OCI-LY1 (cell line): Measurements from ENCODE around the gene IRF5.

Experiments used
- EZH2 ChIP-seq: fragments of 200-600 bp; sonication (generic), shearing (Covaris generic); IDR thresholded peaks from 2 replicates; pipeline ENCODE4 v1.8.0; 2017; ENCODE audit warnings: borderline replicate concordance, mixed run types, mild to moderate bottlenecking, antibody characterized with exemption, low read length, moderate library complexity, mixed read lengths
- TF ChIP-seq, protein P1 (sequence below): fragments of 200-600 bp; sonication (generic), shearing (Covaris generic); IDR thresholded peaks from 2 replicates; pipeline ENCODE4 v1.5.1; 2017; ENCODE audit warnings: mild to moderate bottlenecking, antibody characterized with exemption, low read length, moderate library complexity, mixed read lengths

DNA sequence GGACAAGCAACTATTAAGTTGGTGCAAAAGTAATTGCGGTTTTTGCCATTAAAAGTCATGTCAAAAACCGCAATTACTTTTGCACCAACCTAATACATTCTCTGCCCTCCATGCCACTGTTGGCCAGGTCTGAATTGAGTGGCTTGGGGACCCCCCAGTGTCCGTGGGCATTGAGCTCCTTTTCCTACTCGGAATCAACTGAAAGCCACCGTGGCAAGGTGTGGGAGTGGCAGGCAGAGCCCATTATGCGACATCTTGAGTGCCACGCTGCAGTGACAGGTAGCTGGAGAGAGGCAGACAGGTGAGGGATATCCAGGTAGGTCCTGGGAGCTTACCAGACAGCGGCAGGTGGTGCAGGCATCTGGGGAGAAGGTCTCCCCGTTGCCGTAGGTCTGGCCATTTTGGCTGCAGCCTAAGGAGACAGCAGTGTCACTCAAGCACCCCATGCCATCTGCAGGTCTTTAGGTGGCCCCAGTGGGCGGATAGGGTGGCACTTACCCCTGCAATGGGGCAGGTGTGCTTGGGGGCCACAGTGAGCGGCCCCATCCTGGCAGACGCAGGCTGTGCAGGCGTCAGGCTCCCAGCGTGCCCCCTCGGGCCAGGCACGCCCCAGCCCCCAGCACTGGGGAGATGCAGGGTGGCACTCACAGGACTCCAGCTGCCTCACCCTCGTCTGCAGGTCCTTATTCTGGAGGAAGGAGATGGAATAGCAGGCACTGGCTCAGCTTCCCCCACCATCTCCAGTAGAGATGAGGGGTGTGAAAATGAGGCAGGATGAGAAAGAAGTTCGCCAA, 30.8 kb upstream of the IRF5 start:
- TF ChIP-seq, protein P1, sequence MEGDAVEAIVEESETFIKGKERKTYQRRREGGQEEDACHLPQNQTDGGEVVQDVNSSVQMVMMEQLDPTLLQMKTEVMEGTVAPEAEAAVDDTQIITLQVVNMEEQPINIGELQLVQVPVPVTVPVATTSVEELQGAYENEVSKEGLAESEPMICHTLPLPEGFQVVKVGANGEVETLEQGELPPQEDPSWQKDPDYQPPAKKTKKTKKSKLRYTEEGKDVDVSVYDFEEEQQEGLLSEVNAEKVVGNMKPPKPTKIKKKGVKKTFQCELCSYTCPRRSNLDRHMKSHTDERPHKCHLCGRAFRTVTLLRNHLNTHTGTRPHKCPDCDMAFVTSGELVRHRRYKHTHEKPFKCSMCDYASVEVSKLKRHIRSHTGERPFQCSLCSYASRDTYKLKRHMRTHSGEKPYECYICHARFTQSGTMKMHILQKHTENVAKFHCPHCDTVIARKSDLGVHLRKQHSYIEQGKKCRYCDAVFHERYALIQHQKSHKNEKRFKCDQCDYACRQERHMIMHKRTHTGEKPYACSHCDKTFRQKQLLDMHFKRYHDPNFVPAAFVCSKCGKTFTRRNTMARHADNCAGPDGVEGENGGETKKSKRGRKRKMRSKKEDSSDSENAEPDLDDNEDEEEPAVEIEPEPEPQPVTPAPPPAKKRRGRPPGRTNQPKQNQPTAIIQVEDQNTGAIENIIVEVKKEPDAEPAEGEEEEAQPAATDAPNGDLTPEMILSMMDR, result no peak
- no peak for TF ChIP-seq EZH2
